GM19324 (cell line): Measurements from ENCODE around the gene CUL3.
"Not testable (repeated sequence)": the region's sequence is repeated elsewhere in the genome, so short reads cannot be mapped to it uniquely, and the experiment has no call there.

Source experiments
- ATAC-seq: cut with Tn5 transposase; IDR thresholded peaks from one replicate; pipeline ENCODE4 v1.9.1; 2021; ENCODE audit warnings: mild to moderate bottlenecking, moderate library complexity; ENCODE audit not compliant: unreplicated experiment, low FRiP score

Gene CUL3

DNA sequence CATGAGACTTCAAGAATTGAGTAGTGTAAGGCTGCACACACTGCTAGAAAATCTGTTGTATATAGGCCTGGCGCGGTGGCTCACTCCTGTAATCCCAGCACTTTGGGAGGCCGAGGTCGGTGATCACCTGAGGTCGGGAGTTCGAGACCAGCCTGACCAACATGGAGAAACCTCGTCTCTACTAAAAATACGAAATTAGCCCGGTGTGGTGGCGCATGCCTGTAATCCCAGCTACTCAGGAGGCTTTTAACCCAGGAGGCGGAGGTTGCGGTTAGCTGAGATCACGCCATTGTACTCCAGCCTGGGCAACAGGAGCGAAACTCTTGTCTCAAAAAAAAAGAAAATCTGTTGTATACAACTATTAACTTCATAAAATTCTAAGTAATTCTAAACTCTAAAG lies 2.1 kb downstream of the CUL3 start:
- ATAC-seq, result not testable (repeated sequence)

DNA sequence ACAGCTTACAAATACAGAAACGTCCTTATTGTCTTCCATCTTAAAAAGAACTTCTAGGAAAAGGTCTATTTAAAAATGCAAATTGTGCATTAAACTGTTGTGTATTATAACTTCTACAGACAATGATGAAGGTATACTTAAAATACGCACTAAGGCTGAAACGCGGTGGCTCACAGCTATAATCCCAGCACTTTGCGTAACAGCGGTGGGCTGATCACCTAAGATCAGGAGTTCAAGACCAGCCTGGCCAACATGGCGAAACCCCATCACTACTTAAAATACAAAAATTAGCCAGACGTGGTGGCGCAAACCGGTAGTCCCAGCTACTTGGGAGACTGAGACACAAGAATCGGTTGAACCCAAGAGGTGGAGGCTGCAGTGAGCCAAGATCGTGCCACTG lies 4.9 kb downstream of the CUL3 start:
- ATAC-seq, result no peak

DNA sequence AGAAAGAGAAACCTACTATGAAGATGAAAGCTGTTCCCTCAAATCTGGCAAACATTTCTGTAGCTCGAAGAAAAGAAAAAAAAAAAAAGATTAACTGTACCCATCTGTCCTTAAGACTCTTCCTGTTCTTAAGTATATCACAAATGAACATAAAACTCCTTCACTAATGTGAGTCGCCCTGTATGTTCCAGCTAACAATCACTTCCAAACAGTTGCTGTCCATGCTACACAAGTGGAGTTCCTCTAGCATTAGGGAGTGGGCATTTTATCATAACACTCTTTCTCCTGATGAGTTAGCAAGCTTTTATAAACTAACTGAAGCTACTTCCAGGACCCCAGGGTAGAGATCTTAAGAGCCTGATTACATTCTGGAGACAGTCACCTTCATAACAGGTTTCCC lies 5.8 kb downstream of the CUL3 start:
- no peak for ATAC-seq

DNA sequence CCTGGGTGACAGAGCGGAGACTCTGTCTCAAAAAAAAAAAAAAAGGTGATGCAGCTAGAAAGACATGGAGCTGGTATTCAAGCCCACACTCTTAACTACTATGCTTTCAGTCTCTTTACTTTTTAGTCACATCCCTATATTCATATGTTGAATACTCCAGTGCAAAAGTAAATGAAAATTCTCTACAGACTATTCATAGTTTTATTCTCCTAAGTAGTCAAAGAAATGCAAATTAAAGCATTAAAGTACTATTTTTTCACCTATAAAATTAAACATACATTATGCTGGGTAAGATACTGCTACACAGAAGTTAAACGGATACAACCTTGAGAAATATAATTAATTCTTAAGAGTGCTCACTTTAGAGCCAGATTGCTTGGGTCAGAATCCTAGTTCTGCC lies 7.6 kb downstream of the CUL3 start:
- ATAC-seq, result no peak

DNA sequence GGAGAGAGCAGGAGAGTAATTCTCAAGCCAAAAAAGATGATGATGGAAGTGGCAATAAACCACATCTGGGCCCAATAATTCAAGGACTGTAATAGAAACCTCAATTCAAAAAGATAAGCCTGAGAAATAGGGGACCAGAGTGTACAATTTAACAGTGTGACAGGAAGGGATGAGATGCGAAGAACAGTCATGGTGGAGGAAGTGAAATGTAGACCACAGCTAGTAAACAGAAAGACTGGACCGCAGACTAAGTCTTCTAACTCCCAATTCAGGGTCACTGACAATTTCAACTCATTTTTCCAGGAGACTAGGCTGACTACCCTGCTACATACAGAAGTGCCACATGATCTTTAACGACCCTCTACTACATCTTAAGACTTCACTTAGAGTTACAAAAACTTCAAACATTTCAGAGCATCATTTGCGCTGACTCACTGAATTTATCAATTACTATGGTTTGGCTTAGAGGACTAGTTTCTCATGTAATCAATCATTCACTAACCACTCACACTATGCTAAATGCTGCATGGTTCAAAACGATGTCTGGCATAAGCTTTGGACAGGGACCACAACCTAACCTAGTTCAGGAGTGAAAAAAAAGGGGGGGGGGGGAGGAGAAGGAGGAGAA lies 9.0 kb downstream of the CUL3 start:
- ATAC-seq, result peak; percentile 79

DNA sequence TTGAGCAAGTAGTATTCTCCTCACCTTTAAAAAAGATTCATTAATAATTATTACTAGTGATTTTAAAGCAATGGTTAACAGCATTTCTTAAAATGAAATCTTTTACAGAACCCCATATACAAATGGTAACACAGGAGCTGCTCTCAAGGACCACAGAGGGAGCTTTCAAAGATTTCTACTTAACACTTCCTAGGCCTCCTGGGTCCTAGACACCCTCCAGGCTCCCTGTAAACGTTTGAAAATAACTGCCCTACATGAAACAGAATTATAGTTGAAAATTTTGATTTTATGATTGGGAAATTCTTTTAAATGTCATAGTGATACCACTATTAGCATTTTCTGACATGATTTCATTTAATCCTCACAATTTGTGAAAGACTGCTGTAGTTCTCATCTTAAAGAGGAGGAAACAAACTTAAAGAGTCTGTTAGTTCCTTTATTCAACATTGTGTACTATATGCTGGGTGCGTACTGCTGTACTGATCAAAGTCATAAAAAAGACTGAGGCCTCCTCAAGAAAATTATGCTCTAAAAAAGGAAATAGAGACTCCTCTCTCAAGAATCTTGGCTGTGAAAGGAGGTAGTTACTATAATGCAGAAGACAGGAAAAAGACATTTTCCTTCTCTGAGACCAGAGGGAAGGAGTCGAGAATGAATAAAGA lies 10.6 kb downstream of the CUL3 start:
- ATAC-seq, result no peak

GRCh38 chr2:224573724-224574123 lies 11.4 kb downstream of the CUL3 start:
- no peak for ATAC-seq

DNA sequence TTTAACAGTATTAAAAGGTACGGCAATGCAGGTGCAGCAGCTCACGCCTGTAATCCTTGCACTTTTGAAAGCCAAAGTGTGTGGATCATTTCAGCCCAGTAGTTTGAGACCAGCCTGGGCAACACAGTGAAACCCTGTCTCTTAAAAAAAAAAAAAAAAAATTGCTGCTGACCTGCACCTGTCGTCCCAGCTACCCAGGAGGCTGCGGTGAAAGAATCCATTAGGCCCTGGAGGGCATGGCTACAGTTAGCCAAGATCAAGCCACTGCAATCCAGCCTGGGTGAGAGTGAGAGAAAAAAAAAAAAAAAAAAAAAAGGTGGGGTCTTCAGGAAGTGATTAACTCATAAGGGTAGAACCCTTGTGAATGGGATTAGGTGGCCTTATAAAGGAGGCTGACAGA lies 12.8 kb downstream of the CUL3 start:
- ATAC-seq, result no peak

GRCh38 chr2:224570328-224570993 lies 14.7 kb downstream of the CUL3 start:
- no peak for ATAC-seq

DNA sequence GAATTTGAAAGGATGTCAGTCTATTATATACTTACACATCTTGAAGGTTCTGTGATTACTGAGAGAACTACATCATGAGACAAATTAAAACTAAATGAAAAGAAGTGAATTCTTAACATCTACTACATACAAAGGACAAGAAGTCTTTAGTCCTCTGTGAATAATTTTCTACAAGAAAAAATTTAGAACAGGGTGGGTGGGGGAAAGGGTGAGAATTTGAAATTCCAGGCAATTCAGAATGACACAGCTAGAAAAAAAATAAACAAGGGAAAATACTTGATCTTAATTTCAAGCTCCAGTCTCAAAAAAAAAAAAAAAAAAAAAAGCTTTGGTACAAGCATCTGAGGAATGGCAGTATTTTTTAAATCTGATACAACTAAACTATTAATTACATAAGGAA lies 15.5 kb downstream of the CUL3 start:
- ATAC-seq, result no peak

DNA sequence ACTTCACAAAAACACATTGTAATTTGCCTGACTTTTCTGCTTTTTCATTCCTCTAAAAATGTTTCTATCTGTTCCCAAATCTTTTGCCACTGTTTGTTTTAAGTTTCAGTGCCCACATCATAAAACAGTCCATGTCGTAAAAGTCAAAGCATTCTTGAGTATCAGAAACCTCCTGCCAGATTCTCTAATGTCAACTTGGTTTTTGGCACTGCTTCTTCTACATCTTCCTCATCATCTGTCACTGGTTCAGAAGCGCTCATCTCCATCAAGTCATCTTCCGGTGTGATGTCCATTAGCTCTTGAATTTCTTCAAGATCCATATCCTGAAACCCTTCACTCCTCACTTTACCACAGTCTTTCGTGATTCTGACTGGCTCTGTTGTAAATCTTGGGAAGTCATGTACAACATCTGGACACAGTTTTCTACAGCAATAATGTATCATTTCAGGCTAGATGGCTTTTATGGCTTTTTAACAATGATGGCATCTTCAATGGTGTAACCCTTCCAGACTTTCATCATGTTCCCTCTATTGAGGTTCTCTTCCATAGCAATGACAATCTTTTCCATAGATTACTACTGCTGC lies 19.6 kb downstream of the CUL3 start:
- ATAC-seq, result no peak

GRCh38 chr2:224563537-224563936 lies 21.6 kb downstream of the CUL3 start:
- ATAC-seq, result no peak

- no peak for ATAC-seq
These were observed 22.3 kb downstream of the CUL3 start for GRCh38 chr2:224562831-224563230.

DNA sequence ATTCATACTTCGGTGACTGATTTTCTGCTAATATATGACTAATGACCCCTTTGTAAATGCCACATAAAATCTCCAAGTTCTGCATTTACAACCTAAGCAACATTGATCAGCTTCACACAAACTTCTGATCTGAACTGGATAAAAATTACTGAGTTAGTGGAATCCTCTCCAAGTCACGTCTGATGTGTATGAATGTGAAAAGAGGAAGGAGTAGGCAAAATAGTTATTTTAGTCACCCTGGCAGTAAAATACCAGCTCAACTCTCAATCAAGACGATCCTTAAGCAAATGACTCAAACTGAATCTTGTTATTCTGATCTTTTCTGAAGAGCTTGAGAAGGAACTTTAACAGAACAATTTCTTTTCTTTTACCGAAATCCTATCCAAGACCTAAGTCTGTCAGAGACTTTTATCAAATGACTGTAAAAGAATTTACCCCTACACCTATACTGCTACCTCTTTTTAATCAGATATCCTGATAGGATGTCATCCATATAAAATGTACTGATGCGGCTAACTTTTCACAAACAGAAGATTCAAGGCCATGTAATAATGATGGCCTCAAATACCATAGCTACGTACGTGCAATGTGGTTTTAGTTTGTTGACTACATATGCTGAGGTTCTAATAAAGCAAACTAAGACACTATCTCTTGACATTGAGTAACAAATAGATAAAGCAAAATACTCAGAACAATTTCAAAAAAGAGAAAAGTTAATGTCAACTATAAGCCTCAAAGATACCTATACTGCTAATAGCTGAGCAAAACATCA lies 23.7 kb downstream of the CUL3 start:
- ATAC-seq, result no peak

DNA sequence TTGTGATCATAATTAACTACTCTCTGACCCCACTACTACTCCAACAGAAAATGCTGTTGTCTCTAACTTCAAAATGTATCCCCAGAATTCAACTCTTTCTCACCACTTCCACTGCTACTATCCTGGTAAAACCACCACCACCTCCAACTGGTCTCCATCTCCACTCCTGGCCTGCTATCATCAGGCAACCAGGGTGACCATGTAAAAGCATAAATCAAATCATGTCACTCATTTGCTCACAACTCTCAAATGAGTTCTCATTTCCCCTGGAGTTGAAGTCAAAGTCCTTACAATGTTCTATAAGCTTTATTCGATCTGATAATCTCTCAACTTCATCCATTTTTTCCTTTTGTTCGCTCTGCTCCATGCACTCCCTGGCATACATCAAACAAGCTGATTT lies 24.6 kb downstream of the CUL3 start:
- ATAC-seq, result no peak

DNA sequence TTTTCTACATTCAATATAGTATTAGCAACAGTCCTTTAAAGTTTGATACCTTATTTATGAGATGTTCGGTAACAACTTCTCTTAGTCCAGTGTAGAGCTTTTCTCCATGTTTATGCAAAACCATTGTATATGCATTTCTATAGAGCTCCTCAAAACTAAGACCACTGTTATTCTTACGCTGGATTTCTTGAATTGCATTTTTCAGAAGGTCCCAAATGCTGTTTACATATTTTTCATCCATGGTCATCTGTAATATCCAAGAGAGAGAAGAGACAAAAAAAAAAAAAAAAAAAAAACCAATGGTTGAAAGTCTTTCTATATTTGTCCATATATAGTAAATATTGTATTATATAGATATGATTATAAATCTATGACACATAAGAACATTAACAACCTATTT lies 27.6 kb downstream of the CUL3 start:
- no peak for ATAC-seq

DNA sequence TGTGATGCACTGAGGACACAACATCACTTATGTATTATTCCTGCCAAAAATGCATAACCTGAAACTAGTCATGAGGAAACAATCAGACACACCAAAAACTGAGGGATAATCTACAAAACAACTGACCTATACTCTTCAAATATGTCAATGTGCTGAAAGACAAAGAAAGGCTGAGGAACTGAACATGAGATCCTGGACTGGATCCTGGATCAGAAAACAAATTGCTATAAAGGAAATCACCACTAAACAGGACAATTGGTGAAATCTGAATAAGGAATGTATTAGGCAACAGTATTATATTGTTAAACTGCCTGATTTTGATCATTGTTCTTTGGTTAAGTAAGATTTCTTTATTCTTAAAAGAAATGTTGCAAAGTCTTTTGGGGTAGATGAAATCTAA lies 28.8 kb downstream of the CUL3 start:
- no peak for ATAC-seq

- no peak for ATAC-seq
These were observed 29.3 kb downstream of the CUL3 start for GRCh38 chr2:224555823-224556366.

- ATAC-seq, result no peak
These were observed 32.4 kb downstream of the CUL3 start for GRCh38 chr2:224552771-224553170.

DNA sequence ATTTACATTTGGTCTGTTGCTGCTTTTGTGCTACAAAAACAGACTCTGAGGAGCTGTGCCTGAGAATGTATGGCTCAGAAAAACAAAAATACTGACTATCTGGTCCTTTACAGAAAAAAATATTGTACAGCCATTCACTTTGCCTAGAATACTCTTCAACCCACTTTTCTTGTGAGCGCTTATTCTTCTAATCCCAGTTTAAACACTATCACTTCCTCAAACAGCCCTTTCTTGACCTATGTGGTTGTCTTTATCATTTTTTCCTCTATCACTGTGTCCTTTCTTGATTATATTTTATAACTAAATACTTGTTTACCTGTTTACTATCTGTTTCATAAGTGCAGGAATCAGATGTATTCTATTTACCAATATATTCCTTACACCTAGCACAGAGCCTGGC lies 33.5 kb downstream of the CUL3 start:
- no peak for ATAC-seq

GRCh38 chr2:224546926-224547325 lies 38.2 kb downstream of the CUL3 start:
- ATAC-seq, result no peak
